Measurements from ENCODE around the gene RAD50. TPM values are rescaled to one million over a fixed set of nuclear protein-coding genes. Genes with fewer than 3 reads are reported as not detected.

RAD50 gene
- total RNA-seq, 1 donor from 2014 or later, result 31.5 TPM

DNA sequence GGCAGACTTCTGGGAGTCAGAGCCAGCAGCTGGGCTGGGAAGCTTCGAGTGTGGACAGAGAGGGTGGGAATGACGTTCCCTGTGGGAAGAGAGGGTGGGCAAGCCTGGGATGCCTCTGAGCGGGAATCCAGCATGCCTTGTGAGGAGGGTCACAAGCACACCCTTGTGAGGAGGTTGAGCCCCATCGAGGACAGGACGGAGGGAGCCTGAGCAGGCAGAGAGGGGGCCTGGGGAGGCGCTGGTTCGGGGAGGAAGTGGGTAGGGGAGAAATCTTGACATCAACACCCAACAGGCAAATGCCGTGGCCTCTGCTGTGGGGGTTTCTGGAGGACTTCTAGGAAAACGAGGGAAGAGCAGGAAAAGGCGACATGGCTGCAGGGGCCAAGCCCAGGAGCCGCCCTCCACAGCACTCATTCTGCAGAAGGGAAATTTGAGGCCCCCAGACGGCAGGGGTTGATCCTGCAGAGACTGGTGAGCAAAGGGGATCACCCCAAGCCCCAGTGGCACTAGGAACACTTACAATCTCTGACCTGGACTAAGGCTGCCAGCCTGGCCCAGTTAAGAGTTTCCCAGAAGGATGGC, 100.1 kb downstream of the RAD50 start:
- DNase-seq (ENCODE audit: low spot score), result no peak
- intact Hi-C loops (cut with DNase I), result no loop called here
- peak; percentile 12 for ATAC-seq

DNA sequence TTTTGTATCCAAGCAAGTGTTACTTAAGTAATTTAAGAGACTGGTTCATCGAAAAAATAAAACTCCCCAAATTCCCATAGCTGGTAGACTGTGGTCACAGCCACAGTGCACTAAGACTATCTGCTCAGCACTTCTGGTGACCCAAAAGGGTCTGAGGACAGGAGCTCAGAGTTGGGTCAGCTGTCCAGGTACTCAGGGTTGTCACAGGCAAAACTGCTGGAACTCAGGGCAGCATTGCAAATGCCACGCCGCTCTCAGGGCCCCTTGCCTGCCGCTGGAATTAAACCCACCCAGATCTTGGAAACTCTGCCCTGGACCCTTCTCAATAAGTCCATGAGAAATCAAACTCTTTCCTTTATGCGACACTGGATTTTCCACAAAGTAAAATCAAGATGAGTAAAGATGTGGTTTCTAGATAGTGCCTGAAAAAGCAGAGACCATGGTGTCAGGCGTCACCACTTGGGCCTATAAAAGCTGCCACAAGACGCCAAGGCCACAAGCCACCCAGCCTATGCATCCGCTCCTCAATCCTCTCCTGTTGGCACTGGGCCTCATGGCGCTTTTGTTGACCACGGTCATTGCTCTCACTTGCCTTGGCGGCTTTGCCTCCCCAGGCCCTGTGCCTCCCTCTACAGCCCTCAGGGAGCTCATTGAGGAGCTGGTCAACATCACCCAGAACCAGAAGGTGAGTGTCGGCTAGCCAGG, 101.1 kb downstream of the RAD50 start, which contains the start of gene IL13:
IL13 (plus strand) TSS at position 498 of the 705 bp plus-strand sequence; CDS start at position 512, 14 bp downstream.
- intact Hi-C loops (cut with DNase I), result no loop called here
- no peak for DNase-seq (ENCODE audit: low spot score)
- ATAC-seq, result no peak

DNA sequence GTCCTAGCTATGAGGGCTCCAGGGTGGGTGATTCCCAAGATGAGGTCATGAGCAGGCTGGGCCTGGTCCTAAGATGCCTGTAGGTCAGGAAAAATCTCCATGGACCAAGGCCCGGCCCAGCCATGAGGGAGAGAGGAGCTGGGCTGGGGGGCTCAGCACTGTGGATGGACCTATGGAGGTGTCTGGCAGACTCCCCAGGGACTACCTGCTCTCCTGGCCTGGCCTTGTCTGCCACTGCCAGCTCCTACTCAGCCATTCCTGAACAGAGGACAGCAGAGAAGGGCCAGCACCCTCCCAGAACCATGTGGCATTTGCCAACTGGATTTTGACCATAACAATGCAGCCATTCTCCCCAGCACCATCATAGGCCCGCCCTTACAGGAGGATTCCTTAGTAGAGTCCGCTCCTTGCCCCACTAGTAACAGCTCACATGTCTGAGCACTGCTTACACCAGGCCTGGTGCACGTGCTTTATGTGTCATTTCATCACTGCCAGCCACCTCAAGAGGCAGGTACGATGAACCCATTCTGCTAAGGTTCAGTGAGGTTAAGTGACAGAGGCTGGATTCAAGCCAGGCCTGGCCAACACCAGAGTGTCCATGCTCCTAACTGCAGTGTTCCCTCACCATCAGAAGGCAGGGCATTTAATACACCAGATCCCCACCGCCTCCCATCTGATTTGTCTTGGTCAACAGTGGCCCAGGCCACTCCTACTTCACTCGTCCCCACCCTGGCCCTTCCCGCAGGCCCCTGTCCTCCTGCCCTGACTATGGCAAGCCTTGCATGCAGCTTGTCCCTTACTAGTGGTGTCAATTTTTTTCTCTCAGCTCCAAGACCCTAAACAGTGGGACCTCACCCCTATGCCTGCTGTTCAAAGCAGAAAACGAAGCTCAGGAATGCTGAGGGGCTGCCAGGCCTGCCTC, 101.9 kb downstream of the RAD50 start:
- intact Hi-C loops (cut with DNase I), result no loop called here
- ATAC-seq, result no peak

DNA sequence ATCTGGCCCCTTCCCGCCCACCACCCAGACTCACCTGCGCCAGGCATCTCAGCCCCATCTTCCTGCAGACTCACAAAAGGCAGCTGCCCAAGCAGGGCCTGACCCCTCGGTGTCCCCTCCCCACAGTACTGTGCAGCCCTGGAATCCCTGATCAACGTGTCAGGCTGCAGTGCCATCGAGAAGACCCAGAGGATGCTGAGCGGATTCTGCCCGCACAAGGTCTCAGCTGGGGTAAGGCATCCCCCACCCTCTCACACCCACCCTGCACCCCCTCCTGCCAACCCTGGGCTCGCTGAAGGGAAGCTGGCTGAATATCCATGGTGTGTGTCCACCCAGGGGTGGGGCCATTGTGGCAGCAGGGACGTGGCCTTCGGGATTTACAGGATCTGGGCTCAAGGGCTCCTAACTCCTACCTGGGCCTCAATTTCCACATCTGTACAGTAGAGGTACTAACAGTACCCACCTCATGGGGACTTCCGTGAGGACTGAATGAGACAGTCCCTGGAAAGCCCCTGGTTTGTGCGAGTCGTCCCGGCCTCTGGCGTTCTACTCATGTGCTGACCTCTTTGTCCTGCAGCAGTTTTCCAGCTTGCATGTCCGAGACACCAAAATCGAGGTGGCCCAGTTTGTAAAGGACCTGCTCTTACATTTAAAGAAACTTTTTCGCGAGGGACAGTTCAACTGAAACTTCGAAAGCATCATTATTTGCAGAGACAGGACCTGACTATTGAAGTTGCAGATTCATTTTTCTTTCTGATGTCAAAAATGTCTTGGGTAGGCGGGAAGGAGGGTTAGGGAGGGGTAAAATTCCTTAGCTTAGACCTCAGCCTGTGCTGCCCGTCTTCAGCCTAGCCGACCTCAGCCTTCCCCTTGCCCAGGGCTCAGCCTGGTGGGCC, 103.1 kb downstream of the RAD50 start:
- DNase-seq (ENCODE audit: low spot score) (no peak), ATAC-seq (no peak)
- intact Hi-C loops (cut with DNase I), result no loop called here

More for the DNA sequence above, 101.9 kb downstream of the RAD50 start:
- DNase-seq (ENCODE audit: low spot score), result no peak

DNA sequence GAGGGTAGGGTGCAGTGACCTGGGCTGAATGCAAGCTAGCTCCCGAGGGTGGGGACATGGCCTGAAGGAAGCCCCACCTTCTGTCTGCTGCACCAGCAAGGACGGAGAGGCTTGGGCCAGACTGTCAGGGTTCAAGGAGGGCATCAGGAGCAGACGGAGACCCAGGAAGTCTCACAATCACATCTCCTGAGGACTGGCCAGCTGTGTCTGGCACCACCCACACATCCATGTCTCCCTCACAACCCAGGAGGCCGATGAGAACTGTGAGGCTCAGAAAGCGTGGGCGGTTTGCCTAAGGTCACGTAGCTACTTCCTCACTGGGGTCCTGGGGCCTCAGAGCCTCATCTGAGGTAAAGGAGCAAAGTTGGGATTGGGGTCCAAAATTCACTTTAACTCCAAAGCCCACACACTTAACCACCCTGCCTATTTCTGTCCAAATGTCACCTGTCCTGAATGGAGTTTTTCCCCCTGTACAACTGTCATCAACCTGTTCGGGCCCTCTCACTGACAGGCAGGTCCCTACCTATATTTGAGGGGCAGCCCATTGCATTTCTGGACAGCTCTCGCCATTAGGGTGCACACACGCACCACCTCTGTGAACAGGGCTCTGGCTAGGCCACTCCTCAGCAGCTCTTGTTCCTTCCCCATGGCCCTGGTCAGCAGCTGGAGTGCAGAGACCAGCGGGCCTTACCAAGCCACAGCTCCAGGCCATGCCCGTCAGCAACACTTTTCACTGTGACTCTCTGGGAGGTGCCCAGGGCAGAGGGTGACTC, 104.6 kb downstream of the RAD50 start:
- intact Hi-C loops (cut with DNase I), result no loop called here
- DNase-seq (ENCODE audit: low spot score) (no peak), ATAC-seq (no peak)

DNA sequence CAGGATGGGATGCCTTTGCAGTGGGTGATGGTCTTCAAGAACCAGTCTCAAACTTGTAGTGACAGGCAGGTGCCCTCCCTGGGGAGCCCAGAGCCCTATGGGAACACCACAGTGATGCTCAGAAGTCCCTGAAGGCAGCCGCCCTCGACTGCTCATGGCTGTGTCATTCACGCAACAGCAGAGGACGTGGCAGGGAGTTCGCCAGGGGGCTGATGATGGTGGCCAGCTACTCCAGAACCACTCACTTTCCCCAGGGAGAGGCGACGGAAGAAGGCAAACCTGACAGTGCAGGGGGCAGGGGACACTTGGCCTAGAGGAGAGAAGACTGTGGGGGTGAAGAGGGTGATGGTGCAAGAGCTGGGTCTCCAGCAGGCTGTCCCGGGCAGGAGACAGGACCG, 105.2 kb downstream of the RAD50 start:
- DNase-seq (ENCODE audit: low spot score) (no peak), ATAC-seq (no peak)
- intact Hi-C loops (cut with DNase I), result no loop called here

DNA sequence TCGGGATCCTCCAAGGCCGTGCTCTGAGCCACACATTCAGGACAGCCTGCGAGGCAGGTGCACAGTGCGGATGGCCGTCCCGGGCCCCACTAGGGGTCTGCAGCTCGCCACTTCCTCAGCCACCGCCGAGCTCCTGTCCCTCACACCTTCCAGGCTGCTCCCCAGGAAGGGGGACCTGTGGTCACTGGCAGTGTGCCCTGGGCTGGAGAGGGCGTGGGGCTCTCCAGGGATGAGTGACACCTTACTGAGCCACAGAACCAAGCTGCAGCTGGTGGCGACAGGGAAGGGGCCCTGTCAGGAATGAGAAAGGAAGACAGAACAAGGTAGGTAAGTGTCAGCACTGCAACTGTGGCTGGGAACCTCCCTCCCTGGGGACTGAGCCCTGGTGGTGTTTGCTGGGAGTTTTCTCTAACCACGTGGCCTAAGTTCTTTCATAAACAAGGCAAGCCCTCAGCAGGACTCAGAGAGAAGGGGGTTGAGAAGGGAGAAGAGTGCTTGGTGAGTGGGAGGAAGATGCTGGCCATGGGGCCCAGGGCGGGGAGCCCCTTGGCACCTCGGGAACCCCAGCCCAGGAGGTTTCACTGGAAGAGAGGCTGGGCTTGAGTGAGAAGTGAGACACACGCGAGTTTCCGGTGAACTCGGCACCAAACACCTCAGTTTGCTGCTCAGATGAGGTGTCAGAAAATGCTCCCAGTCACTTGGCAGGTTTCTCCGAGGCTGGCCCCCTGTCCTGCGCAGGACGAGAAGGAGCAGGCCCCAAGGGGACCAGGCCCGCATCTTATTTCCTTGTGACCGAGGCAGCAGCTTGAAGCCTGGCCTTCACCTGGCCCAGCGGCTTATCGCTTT, 106.4 kb downstream of the RAD50 start:
- intact Hi-C loops (cut with DNase I), result no loop called here
- ATAC-seq (no peak), DNase-seq (ENCODE audit: low spot score) (no peak)

DNA sequence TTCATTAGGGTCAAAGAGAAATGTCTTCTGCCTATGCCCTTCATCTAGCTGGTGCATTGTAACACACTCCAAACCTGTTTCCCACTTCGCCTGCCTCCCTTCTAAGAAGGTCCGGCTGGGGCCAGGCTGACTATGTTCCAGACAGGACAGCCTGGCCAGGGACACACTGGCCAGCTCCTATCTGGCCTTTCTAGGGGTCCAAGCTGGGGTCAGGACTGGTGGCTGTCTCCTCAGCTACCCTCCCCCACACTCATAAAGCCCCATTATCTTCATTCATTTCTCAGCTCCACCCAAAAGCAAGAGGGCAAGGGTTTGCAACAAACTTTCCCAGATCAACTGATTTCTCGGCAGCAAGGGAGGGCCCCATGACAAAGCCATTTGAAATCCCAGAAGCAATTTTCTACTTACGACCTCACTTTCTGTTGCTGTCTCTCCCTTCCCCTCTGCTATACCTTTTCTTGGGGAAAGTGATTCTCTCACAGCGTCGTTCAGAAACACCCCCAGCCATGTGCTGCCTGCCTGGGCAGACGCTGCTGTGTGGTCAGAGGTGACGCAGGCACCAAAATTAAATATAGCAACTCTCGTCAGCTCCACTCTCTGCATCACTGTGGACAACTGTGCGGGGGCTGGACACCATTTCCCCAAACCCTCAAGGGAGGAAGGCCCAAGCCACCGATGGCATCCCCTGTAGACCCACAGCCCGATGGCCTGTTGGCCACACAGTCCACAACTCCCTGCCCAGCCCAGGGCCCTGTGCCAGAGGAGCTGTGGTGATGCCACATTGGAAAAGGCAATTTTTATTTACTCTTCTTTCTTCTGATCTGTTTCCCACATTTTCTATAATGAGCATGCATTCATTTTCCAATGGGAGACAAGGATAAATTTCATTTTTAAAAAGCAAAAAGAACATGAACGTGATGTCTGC, 107.3 kb downstream of the RAD50 start:
- peak; percentile 18 for ATAC-seq
- intact Hi-C loops (cut with DNase I), result no loop called here
- DNase-seq (ENCODE audit: low spot score), result no peak

DNA sequence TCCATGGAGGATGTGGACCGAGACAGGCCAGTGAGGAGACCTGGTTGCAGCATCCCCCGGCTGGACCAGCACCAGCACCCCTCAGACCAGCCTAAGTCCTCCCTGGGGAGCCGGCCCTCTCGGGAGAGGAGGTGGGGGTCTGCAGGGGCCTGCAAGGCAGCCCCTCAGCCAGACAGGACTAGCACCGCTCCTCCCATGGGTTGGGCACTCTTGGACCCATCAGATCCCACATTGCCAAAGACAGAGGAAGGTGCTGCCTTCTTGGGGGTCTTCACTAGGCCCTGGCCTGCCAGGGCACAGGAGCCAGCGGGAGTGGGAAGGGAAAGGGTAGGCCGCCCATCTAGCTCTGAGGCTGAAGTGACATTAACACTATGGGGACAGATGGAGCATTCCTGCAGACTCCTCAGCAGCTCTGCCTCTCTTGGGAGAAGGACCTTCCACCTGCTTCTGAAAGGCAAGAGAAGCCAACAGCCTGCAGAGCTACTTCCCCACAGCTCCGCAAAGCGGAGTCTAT, 108.0 kb downstream of the RAD50 start:
- intact Hi-C loops (cut with DNase I), result no loop called here
- no peak for DNase-seq (ENCODE audit: low spot score)
- ATAC-seq, result no peak

DNA sequence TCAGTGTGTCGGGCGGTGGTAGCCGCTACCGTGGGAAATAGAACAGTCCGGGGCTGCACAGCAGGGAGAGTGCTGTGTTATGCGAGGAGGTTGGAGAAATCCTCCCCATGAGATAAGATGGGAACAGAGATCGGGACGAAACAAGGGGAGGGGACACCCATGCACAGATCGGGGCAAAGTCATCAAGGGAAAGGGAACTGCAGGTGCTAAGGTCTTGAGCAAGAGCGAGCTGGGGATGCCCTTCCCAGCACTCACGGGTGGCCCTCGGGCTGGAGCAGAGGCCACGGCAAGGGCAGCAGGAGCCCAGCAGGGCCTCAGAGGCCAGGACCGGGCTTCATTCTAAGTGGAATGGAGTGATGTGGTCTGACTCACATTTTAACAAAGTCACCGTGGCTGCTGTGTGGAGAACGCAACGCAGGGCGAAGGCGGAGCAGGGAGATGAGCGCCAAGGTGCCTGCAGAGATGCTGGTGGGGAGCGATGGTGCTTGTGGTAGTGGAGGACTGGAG, 108.8 kb downstream of the RAD50 start:
- ATAC-seq (no peak), DNase-seq (ENCODE audit: low spot score) (no peak)
- intact Hi-C loops (cut with DNase I), result no loop called here

DNA sequence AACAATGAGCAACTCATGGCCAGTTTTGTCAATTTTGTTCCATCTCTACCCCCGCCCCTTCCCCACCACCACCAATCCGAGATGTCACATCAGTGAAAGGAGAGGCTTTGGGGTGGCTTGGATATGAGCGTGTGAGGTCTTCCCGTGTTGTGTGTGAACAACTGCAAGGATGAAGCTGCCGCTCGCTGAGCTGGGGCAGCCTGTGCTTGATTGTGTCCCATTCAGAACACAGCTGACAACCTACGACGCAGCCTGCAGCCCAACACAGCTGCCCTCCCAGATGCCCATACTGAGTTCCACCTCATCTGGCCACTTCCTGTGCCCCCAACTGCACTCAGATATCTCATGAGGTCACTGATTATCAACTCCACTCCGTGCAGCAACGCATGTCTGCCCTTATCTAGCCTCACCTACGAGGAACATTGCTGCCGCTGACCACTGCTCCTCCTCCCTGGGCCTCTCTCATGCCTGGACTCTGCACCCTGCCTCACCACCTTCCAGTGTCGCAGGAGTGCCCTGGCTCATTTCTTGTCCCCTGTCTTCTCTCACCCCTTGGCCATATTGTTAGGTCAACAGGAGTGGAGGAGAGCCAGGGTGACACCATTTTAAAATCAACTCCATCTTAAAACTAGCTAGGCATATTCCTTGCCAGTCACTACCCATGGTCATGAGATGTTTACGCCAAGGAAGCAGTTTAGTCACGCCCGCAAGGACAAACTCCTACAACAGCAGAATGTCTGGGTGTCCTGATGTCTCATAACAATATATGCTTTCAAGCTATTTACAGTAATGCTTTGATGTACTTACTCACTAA, 109.7 kb downstream of the RAD50 start:
- DNase-seq (ENCODE audit: low spot score), result no peak
- intact Hi-C loops (cut with DNase I), result no loop called here
- no peak for ATAC-seq

DNA sequence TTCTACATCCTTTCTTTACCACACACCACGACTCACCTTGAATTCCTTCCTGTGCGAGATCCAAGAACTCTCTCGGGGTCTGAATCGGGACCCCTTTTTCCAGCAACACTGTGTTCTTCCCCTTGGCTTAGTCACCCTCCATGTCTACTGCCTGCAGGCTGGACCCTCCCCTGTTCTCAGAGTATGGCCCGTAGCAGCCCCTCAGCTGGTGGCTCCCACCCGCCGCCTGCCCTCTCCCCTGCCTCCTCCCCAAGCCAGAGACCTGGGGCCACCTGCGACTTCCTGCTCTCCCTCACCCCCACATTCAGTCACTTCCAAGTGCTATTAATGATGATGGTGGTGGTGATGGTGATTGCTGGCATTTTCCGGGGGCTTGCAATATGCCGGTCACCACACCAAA, 110.5 kb downstream of the RAD50 start:
- DNase-seq (ENCODE audit: low spot score) (no peak), ATAC-seq (no peak)
- intact Hi-C loops (cut with DNase I), result no loop called here

DNA sequence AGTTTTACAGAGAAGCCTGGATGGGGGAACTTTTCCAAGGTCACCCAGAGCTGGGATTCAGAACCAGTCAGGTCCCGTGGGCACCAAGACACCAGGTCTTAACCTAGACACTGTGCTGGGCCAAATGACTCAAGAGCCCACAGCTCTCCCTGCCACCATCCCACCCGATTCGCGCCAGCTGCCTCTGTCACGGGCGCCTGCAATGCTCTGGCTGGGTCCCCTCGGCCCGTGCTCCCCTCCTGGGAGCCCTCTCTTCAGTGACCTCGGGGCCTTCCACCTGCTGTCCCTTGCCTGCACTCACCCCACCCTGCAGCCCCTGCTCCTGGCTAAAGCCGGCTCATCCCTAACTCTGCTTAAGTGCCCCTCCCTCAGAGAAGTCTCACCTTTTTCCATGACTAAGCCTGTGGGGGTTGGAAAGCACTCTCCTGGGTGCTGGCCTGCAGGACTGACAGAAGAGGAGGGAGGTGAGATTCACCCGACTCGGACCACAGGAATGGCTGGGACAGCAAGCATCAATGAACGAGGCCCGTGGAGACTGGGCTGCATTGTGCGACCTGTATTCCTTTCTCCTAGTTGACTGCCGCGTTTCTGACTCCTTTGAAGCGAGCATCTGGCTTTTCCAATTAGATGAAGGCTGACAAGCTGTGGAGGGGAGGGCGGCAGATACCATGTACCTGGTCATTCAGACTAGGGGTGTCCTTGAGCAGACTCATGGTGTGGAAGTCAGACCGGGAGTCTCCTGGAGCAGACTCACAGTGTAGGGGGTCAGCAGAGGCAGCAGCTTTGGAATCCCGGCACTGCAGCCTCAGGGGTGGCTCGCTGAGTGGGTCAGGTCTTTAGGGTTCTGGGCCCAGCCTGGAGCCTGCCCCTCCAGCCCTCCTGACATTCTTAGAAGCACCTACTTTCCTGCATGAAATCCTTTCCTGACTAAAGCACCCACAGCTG, 111.3 kb downstream of the RAD50 start:
- intact Hi-C loops (cut with DNase I), result no loop called here
- DNase-seq (ENCODE audit: low spot score) (no peak), ATAC-seq (no peak)

Data from sciatic nerve (tissue), 2 donors.